C4-2B (cell line): ENCODE measurements around the gene PAM16.
A peak's percentile ranks its signal among the peaks of the same experiment; 100 is the strongest.

Source experiments
- H3K27ac ChIP-seq: fragments of 450-650 bp; 2 replicates; pipeline ENCODE4 v1.5.1; 2017
- CTCF ChIP-seq: fragments of 450-650 bp; conservative IDR thresholded peaks from 2 replicates; pipeline ENCODE4 v1.5.1; 2017; ENCODE audit warnings: mild to moderate bottlenecking
- ZFX ChIP-seq: fragments of 450-650 bp; IDR thresholded peaks from 2 replicates; pipeline ENCODE4 v1.6.1; 2017

Gene PAM16

GRCh38 chr16:4317532-4318450 lies 33.3 kb downstream of the PAM16 start:
- peak overlapping the region; percentile 57 for H3K27ac ChIP-seq
- no peak for TF ChIP-seq ZFX
- TF ChIP-seq CTCF, result no peak

DNA sequence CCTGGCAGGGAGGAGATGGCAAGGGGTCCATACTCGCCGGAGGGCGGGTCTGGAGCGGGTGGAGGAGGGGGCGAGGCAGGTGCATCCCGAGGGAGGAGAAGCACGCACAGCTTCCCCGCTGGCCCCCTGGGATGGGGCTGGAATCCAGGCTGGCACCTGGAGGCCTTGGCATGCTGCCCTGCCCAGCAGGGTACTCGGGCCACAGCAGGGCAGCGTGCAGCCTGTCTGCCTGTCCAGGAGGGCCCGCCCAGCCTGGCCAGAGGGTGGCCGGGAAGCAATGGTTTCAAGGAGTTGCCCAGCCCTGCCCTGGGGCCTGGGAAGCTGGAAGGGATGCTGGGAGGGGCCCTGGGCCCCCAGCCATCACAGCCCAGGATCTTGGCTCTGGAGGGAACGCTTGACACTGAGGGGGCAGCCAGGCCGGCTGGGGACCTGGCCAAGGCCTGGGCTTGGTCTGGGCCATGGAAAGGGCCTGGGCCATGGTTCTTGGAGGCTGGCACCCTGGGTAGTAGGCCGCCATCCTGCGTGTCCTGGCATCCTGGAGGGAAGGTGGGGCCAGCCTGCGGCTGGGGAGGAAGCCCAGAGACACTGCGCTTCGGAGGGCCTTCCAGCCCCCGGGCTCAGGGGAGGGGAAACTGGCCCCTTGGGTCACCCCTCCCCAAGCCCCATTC lies 34.1 kb downstream of the PAM16 start:
- TF ChIP-seq CTCF (no peak), ZFX (peak; percentile 24; the same call in 1 of the 2 replicates)
- peak overlapping the region; percentile 57 for H3K27ac ChIP-seq

GRCh38 chr16:4316108-4316863 lies 34.8 kb downstream of the PAM16 start:
- TF ChIP-seq CTCF (no peak), ZFX (no peak)
- peak overlapping the region; percentile 57 for H3K27ac ChIP-seq

DNA sequence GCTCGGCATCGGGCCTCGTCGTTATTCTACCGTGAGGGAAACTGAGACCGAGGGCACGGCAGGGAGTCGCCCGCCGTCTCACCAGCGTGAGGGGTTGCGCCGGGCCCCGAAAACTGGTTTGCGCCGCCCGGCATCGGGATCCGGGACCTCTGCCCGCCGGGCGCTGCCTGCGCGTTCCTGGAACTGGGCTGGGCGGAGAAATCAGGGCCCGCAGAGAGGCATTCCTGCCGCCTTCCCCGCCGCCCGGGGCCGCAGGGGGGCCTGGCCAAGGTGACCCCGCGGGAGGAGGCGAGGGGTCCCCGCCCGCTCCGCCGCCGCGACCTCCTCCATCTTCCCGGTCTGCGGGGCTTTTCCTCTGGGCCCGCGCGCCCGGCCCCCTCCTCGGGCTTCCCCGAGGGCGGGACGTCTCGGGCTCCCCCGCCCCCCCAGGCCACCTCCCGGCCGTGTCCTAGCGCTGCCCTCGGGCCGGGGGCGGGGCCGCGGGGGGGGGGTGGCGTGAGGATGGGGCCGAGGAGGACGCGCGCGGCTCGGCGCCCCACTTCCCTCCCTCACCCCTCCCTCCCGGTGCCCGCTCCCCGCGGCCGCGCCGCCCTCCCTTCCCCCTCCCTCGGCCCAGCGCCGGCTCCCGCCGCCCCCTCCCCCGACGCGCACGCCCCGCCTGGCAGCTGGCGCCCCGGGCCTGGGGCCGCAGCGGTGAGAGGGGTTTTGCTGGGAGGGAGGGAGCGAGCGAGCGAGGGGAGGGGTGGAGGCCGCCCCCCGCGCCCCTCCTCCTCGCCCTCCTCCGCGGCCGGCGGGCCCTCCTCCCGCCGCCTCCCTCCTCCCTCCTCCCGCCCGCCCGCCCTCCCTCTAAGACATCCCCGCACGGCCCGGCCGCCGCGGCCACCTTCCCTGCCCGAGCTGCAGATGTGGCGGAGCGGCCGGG lies 35.7 kb downstream of the PAM16 start, which contains the start of gene GLIS2:
Gene GLIS2 (plus strand): TSS at position 882 of the 922 bp plus-strand sequence. CDS start 16,214 bp downstream, outside the sequence.
- H3K27ac ChIP-seq, result peak within 1 kb of the TSS; percentile 57

DNA sequence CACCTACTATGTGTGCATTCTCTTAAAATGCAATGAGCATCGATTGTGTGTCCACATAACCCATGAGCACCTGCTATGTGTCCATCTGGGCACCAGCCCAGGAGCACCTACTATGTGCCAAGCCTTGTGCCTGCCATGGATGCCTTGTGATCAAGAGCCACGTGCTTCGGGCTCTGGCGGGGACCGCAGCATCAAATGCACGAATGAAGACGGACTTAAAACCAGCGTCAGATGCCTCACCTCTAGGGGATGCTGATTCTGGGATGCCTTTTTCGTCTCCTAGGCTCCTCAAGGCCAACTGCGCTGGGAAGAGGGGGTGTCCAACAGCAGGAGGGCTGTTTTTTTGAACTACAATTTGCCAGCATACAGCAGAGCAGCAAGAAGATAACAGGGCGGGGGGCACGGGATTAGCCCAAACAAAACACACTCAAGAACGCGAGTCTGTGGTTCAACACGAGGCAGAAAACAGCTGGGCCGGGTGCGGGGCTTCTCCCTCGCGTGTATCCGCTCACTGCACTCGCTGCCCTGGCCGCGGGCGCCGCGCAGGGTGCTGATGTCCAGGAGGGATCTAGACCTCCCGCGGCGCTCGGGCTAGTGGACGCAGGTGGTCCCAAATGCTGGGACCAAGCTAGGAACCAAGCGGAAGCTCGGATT lies 36.5 kb downstream of the PAM16 start:
- peak overlapping the region; percentile 57 for H3K27ac ChIP-seq
- no peak for TF ChIP-seq CTCF

More for the DNA sequence above, 35.7 kb downstream of the PAM16 start, which contains the start of gene GLIS2:
- TF ChIP-seq CTCF (no peak), ZFX (no peak)
